Testis (tissue), 3 donors: ENCODE results near the gene DIABLO. TPM values are rescaled to one million over a fixed set of nuclear protein-coding genes. Genes with fewer than 3 reads are reported as not detected.
"Not testable (repeated sequence)": the region's sequence is repeated elsewhere in the genome, so short reads cannot be mapped to it uniquely, and the experiment has no call there.

Experiments used
- DNase-seq: peaks from one replicate; pipeline ENCODE4 v3.0.0-alpha.2; 2019
- H3K27ac ChIP-seq, 2 donors: fragments of 200-600 bp; sonication (generic); one replicate each; pipeline ENCODE4 v1.5.1; 2019
- H3K27me3 ChIP-seq: fragments of 200-600 bp; sonication (generic); one replicate; pipeline ENCODE4 v1.5.1; 2019
- H3K36me3 ChIP-seq: fragments of 200-600 bp; sonication (generic); one replicate; pipeline ENCODE4 v1.5.1; 2017; ENCODE audit warnings: low read depth; ENCODE audit errors: missing control alignments
- H3K4me1 ChIP-seq: fragments of 200-600 bp; sonication (generic); one replicate; pipeline ENCODE4 v1.5.1; 2019
- H3K4me3 ChIP-seq, 2 donors: fragments of 200-600 bp; sonication (generic); one replicate each; pipeline ENCODE4 v1.5.1; 2017 to 2019
- H3K9me3 ChIP-seq: fragments of 200-600 bp; sonication (generic); one replicate; pipeline ENCODE4 v1.5.1; 2017
- CTCF ChIP-seq, 3 experiments: fragments of 450-650 bp in 2 of 3; fragments of 200-600 bp in 1 of 3; sonication (generic) in 1 of 3; IDR thresholded peaks; one replicate each; pipeline ENCODE4 v1.5.1; 2016 to 2019; ENCODE audit warnings: antibody characterized with exemption in 3 of 3, mild to moderate bottlenecking in 2 of 3, moderate library complexity in 1 of 3
- POLR2A ChIP-seq: fragments of 450-650 bp; IDR thresholded peaks from one replicate; pipeline ENCODE4 v1.6.1; 2017; ENCODE audit warnings: antibody characterized with exemption, mild to moderate bottlenecking, moderate library complexity
- WGBS, 2 donors: methylation state at CpG; one replicate each; pipeline ENCODE4 v1.1.5; 2018; 5-methylcytosine and 5-hydroxymethylcytosine counted together
- intact Hi-C: fragments of 100-400 bp; cut with DNase I; formaldehyde crosslinking; loops from one replicate; pipeline ENCODE4 v1.15.1; 2023; ENCODE audit warnings: low total_unique reads
- polyA plus RNA-seq: library from polyadenylated mRNA; stranded (reverse); fragments of 350-450 nt; fragmentation: Illumina TruSeq; extraction: RNeasy Lipid Tissue Mini Kit (QIAGEN cat#74804); gene quantifications from one replicate; pipeline ENCODE4 v1.2.3, GENCODE V29; 2014; ENCODE audit warnings: low read depth, low replicate concordance; ENCODE audit not compliant: insufficient read depth
- total RNA-seq, 2 donors: library from RNA; depleted of rRNA; stranded (reverse); fragments of >200 nt; gene quantifications; one replicate each; pipeline ENCODE4 v1.2.3, GENCODE V29; 2016

Gene DIABLO
- total and polyA plus RNA-seq, 3 donors from 2014 or later, result 138 to 204 (median 203) TPM

DNA sequence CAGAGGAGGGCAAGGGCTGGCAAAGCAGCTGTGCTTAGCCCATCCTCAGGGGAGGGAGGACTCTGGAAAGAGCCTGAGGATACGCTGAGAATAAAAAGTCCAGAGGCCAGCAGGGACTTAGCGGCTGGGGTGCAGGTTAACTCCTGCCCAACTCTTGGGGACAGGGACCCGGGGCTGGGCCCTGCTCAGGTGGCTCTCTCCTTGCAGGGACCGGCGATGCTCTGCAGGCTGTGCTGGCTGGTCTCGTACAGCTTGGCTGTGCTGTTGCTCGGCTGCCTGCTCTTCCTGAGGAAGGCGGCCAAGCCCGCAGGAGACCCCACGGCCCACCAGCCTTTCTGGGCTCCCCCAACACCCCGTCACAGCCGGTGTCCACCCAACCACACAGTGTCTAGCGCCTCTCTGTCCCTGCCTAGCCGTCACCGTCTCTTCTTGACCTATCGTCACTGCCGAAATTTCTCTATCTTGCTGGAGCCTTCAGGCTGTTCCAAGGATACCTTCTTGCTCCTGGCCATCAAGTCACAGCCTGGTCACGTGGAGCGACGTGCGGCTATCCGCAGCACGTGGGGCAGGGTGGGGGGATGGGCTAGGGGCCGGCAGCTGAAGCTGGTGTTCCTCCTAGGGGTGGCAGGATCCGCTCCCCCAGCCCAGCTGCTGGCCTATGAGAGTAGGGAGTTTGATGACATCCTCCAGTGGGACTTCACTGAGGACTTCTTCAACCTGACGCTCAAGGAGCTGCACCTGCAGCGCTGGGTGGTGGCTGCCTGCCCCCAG lies 19.6 kb downstream of the DIABLO start:
- H3K27me3 ChIP-seq, result no peaks in the 10 kb centered on the region
- WGBS, 2 donors, result 21 to 46% methylated on average over 18 to 27 of the region's 27 CpGs
- no peak overlapping the region for H3K27ac ChIP-seq
- intact Hi-C loops, result no loop called here
- H3K36me3 ChIP-seq, result no peaks in the 10 kb centered on the region
- TF ChIP-seq CTCF (IDR thresholded peaks at IDR 0.05) (no peak), POLR2A (no peak)
- H3K4me3 ChIP-seq, result no peak overlapping the region
- no peaks in the 10 kb centered on the region for H3K4me1 ChIP-seq
- no peak for DNase-seq
- H3K9me3 ChIP-seq, result no peaks in the 10 kb centered on the region

GRCh38 chr12:122205053-122205925 lies 20.6 kb downstream of the DIABLO start:
- WGBS, 2 donors, result 36 to 39% methylated on average over 22 to 23 of the region's 23 CpGs
- Histone ChIP-seq H3K27ac (no peak overlapping the region), H3K36me3 (no peaks in the 10 kb centered on the region), H3K9me3 (no peaks in the 10 kb centered on the region), H3K4me1 (no peaks in the 10 kb centered on the region), H3K27me3 (no peaks in the 10 kb centered on the region), H3K4me3 (no peak overlapping the region)
- TF ChIP-seq POLR2A, result no peak
- no peak for TF ChIP-seq CTCF (IDR thresholded peaks at IDR 0.05)
- intact Hi-C loops, result no loop called here
- DNase-seq, result no peak

DNA sequence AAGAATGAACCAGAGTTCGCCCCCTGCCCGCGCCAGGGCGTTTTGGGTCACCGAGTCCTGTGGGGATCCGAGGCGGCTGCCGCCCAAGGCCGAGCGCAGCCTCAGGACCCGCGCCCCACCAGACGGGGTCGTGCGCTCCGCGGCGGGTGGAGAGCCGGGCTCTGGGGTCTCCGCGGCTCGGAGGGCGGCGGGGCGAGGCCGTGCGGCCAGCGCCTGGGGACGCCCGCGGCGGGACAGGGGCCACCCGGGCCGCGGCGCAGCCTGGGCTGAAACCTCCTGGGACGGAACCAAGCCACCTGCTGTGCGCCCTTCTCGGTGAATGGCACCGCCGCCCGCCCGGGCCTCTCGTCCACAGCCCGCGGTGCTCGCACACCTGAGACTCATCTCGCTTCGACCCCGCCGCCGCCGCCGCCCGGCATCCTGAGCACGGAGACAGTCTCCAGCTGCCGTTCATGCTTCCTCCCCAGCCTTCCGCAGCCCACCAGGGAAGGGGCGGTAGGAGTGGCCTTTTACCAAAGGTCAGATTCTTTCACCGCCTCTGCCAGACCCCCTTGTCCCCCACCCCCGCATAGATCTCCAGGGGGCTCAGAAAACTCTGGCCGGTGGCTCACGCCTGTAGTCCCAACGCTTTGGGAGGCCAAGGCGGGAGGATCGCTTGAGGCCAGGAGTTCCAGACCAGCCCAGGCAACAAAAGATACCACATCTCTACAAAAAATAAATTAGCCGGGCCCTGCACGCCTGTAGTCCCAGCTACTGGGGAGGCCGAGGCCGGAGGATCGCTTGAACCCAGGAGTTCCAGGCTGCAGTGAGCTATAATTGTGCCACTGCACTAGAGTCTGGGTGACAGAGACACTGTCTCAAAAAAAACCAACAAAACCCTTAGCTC lies 21.4 kb downstream of the DIABLO start:
- no peaks in the 10 kb centered on the region for H3K36me3 ChIP-seq
- no peaks in the 10 kb centered on the region for H3K27me3 ChIP-seq
- peak overlapping the region; percentile 51 to 66 for H3K4me3 ChIP-seq
- H3K4me1 ChIP-seq, result no peaks in the 10 kb centered on the region
- intact Hi-C loops, result no loop called here
- no peak overlapping the region for H3K27ac ChIP-seq
- no peaks in the 10 kb centered on the region for H3K9me3 ChIP-seq
- 17 to 25% methylated on average over 27 to 34 of the region's 71 CpGs for WGBS, 2 donors
- DNase-seq, result no peak
- TF ChIP-seq CTCF (IDR thresholded peaks at IDR 0.05), result no peak

DNA sequence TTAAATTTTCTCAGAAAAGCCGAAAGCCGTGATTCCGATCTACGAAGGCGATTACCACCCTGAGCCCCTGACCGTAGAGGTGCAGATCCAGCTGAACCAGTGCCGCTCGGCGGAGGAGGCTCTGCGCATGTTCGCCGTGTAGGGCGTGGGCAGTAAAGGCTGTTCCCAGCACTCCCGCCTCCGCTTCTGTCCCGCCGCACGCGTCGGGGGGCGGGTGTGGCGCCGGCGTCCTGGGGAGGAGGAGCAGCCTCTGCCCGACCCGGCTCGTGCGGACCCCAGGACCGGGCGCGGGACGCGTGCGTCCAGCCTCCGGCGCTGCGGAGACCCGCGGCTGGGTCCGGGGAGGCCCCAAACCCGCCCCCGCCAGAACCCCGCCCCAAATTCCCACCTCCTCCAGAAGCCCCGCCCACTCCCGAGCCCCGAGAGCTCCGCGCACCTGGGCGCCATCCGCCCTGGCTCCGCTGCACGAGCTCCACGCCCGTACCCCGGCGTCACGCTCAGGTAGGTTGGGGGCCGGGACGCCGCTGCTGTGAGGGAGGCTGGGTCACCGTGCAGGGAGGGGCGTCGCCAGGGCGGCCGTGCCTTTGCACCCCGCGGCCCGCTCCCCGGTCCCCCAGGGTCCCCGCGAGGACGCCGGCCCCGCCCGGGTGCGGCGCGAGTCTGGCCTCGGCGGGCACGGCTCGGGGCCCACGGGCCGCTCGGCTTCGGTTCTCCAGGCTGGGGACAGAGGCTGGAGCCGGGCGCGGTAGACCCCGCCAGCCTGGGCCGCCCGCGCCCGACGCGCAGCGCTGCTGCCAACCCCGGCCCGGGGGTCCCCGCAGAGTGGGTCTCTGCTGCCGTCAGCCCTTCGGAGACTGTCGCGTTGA lies 22.3 kb downstream of the DIABLO start, which contains the start of gene B3GNT4:
B3GNT4 (plus strand) TSS at position 409 of the 866 bp plus-strand sequence. CDS start 910 bp downstream, outside the sequence.
- no peak for TF ChIP-seq CTCF (IDR thresholded peaks at IDR 0.05)
- TF ChIP-seq POLR2A, result no peak
- intact Hi-C loops, result no loop called here
- Histone ChIP-seq H3K36me3 (no peaks in the 10 kb centered on the region), H3K27ac (no peak within 1 kb of the TSS), H3K4me3 (peak within 1 kb of the TSS; percentile 51 to 66), H3K27me3 (no peaks in the 10 kb centered on the region), H3K4me1 (no peaks in the 10 kb centered on the region), H3K9me3 (no peaks in the 10 kb centered on the region)
- DNase-seq, result peak; percentile 76
- 0% methylated on average over 1 to 64 of the region's 104 CpGs for WGBS, 2 donors

GRCh38 chr12:122202811-122203210 lies 23.0 kb downstream of the DIABLO start:
- H3K27ac ChIP-seq, H3K36me3 ChIP-seq, H3K9me3 ChIP-seq, intact Hi-C loops, H3K27me3 ChIP-seq, DNase-seq, H3K4me1 ChIP-seq: not testable (repeated sequence)
- peak overlapping the region; percentile 51 to 66 for H3K4me3 ChIP-seq
- WGBS, 2 donors, result 39 to 52% methylated on average over 19 of the region's 19 CpGs
